DMS79 treated with DMSO at 0.1 percent for 48 hours (cell line): ENCODE data around the gene ZBTB7A.

Experiments used
- DNase-seq: peaks from one replicate; lab custom pipeline; 2025; lab: John Stamatoyannopoulos, UW

The ZBTB7A gene

DNA sequence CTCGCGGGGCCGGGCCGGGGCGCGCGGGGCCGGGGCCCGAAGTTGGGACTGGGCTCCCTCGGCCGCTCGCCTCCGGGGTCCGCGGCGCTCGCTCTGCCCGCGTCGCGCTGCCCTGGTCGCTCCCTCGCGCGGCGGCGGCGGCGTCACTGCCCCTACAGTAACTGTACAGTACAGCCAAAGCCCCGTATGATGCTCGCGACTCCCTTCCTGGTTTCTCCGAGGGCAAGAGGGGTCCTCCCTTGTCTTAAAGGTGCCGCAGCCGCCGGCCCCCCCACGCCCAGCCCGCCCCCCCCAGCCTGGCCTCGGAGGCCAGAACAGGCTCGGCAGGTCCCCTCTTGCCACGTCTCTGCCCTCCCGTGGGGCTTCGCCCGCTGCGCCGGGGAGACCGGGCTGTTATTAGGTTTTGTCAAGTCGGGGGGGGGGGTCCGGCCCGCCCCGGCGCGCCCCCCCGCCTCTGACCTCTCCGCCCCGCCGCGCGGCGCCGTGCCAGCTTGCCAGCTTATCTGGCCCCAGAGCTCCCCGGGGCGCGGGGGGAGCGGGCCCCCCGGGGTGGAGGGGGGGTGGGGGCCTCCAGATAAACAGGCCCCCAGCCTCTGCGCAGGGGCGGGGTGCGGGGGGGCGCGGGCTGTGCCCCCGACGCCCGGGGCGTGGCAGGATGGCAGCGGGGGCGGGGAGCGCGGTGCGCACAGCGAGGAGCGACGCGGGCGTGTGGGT is at the start of gene ZBTB7A:
Gene ZBTB7A (minus strand): TSS at position 218 of the 714 bp plus-strand sequence. CDS start 11,667 bp downstream, outside the sequence.
- peak; percentile 26 for DNase-seq

DNA sequence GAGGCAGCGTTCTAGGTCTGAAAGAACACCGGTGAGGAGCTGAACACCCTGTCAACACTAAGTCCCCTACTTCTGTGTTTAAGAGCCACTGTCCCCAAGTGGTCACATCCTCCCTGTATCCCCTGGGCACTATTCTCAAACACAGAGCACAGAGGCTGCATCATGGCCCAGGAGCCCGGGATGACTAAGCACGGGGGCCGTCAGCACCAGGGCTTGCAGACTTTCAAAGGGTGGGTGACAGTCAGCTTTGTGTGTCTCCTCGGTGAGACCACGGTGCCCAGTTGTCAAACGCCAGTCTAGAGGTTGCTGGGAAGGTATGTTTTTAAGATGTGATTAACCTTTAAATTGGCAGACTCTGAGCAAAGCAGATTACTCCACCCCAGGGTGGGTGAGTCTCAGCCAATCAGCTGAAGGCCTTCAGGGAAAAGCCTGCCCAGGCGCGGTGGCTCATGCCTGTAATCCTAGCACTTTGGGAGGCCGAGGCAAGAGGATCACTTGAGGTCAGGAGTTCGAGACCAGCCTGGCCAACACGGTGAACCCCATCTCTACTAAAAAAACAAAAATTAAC is 49.2 kb upstream of the ZBTB7A start:
- DNase-seq: no peak

DNA sequence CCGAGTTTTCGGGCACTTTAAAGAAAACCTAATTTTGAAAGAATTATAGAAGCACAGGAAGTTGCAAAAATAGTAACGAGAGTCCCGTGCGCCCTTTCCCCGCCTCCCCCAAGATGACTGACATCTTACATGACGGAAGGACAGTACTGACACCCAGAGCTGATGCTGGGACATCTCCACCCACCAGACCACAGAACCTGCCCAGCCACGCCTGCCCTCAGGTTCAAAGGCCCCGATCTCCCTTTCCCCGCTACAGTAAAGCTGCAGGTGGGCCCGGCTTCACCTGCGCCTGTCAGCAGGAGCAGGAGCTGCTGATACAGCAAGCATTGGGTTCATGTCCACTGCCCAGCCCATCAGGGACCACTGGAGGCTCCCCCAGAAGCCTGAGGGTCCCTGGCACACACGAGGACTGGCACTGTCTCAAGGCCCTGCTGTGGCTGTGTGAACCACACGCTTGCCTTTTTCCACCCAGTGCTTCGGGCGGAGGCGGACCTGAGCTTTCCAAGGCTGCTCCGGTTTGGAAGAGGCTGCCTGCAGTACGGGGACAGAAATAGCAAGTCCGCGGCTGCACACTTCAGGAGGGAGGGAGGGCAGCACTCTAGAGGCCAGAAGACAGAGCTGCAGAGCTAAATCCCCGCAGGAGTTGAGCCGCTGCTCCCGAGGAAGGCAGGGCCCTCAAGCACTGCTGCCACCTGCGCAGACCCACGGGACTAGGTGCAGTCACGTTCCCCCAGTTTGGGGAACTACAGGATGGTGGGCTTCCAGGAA is 48.5 kb upstream of the ZBTB7A start:
- no peak for DNase-seq

DNA sequence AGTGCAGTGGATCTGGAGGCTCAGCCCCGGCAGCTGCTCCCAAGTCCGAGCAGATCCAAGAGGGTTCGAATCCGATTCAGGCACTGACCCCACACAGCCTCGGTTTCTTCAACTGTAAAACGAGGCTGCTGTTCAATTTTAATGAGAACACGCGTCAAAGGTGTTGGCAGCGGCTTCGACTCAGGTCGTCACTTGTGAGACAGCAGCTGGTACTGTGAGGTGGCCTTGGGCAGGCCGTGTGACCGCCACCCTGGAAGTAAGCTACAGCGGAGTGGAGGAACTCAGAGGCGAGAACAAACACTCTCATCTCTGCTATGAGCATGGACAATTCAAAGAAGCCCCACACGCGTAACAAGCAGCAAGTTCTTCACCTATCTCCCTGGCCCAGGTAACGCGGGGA is 47.5 kb upstream of the ZBTB7A start:
- DNase-seq: no peak

DNA sequence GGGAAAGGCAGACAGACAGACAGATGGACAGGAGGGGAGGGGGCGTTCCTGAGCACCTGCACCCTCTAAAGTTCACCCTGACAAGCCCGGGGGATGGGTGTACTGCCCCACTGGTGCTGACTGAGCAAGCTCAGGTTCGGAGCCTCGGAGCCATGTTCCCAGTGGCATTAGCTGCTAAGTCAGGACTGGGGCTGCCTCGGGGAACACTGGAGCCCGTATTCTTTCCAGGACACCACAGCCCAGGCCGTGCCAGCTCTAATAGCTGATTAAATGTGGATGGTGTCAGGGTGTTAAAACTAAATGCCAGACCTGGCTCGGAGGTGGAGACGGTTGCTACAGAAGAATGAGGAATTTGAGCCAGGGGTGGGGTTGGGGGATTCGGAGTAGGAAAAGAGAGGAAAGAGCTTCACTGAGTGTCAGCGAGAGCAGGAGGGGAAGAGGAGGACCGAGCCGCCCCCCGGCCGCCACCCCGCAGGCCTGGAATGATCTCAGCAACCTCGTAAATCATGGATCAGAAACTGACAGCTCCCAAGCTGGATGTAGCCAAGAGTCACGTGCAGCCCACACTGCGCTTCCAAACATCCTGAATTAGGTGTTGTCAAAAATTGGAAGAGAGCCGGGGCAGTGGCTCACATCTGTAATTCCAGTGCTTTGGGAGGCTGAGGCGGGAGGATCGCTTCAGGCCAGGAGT is 46.8 kb upstream of the ZBTB7A start:
- no peak for DNase-seq

DNA sequence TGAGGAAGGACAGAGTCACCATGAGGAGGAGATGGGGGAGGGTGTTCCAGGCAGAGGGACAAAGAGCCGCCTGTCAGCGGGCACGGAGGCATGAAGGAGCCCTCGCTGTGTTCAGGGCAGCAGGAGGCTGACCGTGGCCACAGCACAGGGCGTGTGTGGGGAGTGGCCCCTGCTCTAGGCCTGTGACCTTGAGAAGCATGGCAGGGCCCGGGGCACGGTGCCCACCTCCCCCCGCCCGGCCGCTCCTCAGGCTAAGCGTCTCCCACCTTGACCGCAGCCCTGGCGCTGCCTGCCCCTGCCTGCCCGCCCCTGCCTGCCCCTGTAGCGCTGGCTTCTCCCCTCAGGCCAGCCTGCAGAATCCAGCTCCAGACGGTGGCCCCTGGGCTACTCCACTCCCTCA is 45.7 kb upstream of the ZBTB7A start:
- DNase-seq: no peak

DNA sequence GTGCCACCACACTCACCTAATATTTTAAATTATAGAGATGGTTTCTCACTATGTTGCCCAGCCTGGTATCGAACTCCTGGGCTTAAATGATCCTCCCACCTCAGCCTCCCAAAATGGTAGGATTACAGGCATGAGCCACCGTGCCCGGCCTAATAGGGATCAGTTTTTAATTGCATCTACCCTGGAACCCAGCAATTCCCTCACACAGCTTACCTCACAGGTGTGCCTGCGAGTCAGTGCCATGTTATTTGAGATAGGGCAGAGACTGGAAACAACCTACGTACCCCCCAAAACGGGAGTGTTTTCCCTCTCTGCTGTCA is 42.9 kb upstream of the ZBTB7A start:
- no peak for DNase-seq

DNA sequence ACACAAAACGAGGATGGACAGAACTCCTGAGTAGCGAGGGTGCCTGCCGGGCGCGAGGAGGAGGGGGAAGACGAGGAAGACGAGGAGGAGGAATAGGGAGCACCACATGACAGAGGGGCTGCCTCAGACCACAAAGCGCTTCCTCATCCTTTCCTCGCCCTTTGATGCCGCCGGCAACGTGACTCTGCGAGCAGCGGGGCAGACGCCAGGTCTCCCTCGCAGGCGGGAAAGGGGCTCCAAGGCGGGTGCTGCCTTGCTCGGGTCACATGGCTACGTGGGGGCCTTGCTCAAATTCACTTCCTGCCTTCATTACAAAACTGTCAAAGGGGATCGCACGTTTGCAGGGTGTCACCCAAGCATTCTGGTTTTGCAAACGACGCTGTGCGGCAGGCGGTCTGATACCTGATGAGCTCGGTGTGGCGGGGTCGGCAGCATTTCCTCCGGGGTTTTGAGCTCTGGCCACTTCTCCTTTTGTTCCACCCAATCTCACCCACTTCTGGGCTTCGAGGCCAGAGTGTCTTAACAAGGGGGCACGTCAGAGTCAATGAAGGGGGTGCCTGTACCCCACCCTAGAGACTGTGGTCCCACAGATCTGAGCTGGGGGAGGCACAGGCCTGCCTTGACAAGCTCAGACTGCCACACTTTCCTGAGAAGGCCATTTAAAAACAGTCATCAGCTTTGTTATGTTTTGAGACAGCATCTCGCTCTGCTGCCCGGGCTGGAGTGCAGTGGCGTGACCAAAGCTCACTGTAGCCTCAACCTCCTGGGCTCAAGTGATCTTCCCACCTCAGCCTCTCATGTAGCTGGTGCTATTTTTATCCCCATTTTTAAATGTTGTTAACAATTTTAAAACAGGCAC is 42.3 kb upstream of the ZBTB7A start:
- no peak for DNase-seq

DNA sequence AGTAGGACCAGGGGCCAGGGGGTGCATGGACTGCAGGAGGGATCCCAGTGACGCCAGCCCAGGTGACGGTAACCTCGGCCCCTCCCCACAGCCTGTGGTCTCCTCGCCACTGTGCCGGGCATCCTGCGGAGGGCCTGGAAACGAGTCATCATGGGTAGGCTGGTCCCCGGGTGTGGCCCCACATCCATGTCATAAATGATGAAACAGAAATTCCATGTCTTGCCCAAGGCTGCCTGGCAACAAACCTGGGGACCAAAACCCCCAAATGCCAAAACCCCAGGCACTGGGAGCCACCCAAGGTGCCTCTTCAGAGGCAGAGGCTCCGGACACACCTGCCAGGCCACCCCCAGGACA is 36.4 kb upstream of the ZBTB7A start:
- no peak for DNase-seq

DNA sequence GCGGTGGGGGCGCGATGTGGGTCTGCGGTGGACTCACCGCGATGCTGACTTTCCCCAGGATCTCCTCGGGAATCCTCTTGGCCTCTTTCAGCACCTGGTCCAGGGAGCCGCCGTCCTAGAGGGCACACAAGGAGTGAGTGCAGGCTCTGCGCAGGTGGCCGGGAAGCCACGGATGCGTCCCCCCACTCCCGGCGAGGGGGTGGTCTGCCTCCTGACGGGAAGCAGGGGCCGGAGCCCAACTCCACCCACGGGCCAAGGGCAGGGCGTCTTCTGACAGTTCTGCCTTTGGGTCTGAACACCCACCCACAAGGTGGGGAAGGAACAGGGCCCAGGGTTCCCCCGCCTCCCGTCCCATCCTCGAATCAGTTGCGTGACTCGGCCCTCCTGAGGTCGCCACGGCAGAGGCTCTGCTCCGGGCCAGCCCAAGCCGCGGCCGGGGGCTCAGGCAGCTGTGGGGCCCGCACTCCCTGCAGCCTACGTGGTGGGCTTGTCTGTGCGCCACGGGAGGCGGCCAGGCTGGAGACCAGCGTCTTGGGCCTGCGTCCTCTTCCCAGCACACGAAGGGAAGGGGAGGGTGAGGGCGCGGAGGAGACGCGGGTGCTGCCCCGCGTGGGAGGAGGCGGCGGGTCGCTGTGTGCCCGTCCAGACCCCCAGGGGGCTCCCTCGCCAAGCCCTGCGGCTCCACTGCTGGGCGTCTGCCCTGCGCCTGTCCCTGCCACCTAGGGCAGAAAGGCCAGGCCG is 35.8 kb upstream of the ZBTB7A start:
- DNase-seq: no peak

DNA sequence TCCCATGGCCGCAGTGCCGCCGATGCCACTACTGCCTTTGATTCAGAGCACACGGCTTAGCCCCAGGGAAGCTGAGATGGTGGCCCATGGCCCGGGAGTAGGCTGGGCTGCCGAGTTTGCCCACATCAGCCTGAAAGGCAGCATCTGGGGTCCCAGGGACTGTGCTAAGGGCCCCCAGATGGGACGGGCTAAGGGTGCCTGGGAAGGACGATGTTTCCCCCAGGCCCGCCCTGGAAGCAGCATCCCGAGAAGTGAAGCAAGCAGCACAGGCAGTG is 34.7 kb upstream of the ZBTB7A start:
- DNase-seq: no peak

DNA sequence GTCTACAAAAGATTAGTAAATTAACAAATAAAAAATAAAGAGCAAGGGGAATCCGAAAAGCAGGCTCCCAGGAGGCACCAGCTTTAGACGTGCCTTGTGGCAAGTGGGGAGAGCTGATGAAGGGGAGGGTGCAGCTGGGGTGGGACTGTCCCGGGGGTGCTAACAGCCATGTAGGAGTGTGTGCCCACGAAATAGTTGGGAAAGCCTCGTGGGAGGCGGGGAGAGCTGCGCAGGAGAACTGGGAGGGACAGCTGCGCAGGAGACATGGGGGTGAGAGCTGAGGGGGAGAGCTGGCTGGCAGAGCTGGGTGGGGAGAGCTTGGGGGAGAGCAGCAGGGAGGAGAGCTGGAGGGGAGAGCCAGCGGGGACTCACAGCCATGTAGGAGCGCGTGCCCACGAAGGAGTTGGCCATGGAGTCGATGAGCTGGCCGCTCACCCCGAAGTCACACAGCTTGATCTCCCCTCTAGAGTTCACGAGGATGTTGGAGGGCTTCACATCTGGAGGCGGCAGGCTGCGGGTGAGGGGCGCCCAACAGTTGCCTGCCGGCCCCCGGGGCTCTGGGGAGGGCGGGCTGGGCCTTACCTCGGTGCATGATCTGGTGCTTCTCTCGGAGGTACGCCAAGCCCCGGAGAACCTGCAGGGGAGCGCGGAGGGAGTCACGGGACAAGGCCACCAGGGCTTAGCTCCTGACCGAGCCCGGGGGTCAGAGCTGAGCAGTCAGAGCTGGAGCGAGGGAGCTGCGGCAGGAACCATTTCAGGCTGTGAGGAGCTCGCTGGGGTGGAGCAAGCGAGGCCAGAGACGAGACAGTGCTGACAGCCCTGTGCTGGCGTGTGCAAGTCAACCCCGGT is 34.2 kb upstream of the ZBTB7A start:
- DNase-seq: no peak

DNA sequence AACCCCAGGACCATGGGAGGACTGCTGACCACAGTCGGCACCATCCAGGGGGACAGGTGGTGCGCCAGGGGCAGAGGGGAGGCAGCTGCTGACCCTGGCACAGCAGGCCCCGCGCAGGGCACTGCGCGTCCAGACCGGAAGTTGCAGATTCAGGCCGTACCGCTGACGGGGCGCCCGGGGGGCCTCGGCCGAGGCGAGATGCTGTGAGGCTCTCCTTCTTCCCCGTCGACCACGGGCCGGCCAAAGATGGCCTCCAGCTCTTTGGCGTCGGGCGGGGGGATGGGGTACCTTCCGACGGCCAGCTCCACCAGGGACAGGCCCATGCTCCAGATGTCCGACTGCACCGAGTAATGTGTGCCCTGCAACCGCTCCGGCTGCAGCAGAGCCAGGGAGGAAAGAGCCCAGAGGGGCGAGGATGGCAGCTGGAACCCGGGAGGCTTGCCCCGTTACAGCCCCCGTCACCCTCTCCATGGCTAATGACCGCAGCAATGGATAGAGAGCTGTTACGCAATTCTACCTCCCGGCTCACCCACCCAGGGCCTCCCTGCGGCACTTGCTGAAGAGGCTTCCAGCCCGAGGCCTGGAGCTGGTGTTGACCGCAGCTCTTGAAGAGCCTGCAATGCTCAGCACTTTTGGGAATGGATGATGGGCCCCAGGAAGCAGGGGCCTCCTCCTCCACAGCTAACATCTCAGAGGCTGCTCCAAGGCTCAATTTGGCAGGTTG is 32.5 kb upstream of the ZBTB7A start:
- DNase-seq: peak; percentile 7

DNA sequence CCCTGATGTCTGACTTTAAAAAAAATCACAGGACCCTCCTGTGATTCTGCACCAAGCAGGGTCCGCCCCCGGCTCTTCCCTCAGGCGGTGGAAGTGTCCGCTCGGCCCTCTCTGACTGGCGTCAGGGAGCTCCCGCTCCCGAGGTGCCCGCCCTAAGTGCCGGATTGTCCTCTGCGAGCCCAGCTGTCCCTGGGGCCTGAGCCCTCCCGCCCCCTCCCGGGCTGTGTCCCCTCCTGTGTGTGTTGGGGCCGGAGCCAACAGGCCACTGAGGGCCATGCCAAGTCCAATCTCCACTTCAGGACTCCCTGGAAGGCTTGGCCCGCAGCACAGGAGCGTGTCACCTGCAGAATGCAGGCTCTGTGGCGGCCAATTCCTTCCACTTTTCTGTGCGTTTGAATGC is 31.8 kb upstream of the ZBTB7A start:
- DNase-seq: no peak

DNA sequence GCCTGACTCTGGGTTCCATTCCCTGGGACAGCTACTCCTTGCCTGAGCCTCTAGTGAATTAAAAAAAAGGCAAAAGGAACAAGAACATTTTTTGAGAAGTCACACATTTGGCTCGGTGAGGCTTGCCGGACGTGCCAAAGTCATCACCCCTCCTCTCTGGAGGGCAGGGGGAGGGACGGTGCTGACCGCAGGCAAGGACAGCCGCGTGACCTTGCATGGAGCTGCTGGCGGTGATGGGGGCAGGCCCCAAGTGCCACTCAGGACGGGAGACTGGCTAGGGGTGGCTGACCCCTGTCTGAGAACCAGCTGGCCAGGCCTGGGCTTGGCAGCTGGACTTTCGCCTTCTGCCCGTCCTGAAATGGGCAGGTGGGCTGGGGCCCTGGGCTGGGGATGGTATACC is 30.8 kb upstream of the ZBTB7A start:
- no peak for DNase-seq

DNA sequence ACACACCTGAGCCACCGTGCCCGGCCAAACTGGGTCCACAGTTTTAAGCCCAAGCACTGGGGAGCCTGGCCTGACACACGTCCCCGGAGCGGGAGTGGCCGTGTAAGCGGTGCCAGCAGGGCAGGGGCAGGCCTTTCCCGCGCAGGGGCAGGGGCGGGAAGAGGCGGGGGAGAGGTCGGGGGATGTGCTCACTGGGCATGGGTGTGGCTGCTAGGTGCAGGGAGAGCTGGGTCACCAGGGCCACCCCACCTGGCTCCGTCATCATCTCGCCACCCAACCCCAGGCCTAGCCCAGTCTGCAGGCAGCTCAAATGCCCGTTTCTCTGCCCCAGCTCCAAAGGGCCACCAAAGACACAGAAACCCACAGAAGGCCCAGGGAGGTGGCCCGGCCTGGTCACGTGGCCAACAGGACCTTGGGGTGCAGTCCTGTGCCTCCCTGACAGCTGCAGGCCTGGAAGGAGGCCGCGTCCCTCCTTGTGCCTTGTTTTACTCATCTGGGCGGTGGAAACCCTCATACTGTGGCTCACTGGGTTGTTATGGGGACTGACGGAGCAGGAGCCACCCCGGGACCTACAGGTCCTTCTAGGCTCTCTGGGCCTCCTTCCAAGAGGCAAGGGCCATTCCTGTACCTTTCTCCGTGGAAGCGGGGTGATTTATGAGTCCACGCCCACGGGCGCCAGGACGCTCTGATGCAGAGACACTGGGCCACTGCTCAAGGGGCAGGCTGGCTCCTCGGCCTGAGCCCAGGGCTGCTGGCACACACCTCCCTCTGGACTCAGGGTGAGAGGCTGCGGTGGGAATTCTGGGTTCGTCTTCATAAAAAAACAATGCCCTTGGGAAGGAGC is 29.6 kb upstream of the ZBTB7A start:
- DNase-seq: no peak

DNA sequence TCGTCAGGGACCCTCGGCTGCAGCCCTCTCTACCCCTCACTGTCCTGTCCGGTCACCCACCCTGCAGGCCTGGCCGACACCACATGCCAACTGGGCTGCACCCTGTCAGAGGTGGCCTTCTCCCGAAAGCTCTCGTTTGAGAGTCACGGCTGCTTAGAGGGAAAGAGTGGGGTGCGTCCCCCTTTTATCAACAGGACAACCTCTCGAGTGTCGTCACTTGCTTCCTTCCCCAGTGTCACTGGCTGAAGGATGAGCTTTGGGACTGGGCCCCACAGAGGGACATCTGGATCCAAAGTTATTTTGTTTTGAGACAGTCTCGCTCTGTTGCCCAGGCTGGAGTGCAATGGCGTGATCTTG is 28.8 kb upstream of the ZBTB7A start:
- DNase-seq: no peak

DNA sequence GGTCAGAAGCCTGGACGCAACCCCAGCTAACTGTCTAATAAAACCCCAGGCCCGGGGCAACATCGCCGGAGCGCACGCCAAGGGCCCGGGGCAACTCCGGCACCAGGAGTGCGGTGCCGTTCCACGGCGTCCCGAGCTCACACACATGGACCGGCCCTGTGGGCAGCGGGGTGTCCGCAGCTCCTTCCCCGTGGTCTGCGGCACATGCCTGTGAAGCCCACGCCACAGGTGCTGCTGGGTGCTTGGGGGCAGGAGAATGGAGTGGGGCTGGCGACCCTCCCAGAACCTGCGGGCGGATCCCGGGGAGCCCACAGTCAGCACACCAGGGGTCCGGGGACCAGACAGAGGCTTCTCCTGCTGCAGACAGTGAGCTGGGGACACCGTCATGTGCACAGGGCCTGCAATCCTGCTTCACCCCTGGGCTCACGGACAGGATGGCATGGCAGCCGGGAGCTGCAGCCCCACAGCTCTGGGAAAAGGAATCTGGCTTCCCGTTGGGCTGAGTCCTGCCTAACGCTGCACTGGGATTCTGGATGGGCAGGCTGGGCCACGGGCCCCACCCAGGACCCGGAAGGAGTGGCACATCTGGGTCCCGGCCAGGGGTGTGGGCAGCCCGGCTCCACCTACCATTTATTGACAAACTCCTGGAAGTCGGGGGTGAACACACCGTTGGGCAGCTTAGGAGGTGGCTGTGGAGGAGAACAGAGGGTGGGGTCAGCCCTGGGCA is 28.2 kb upstream of the ZBTB7A start:
- DNase-seq: no peak
